Stimulated activated CD8-positive, alpha-beta memory T cell treated with anti-CD3 and anti-CD28 coated beads, Interleukin-15, amount 100 ng/mL, for 1 hour (primary cell): Measurements from ENCODE around the gene ZNF398.

ENCODE experiments used
- DNase-seq: peaks from one replicate; pipeline ENCODE4 v3.0.0-alpha.2; 2020; ENCODE audit warnings: low read depth

Gene ZNF398

DNA sequence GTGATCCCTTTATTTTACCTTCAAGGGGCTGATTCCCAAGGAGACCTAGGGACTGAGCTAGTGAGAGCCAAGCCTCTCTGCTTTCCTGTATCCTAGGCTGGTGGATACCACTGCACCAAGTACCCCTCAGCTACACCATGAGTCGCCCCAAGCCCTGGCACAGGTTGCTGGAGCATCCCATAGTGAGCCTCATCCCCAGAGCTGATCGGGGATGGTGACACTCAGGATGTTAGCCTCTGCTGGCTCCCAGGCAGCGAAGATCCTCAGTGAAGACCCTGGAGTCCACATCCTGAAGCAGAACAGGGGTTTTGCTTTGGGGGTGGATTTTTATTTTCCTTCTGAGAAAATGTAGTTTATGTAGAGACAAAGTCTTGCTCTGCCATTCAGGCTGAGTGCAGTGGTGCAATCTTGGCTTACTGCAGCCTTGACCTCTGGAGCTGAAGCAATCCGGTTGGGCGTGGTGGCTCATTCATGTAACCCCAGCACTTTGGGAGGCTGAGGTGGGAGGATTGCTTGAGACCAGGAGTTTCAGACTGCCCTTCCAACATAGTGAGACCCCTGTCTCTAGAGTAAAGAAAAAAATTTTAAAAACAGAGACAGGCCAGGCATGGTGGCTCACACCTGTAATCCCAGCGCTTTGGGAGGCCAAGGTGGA lies 79.7 kb downstream of the ZNF398 start:
- DNase-seq: no peak

DNA sequence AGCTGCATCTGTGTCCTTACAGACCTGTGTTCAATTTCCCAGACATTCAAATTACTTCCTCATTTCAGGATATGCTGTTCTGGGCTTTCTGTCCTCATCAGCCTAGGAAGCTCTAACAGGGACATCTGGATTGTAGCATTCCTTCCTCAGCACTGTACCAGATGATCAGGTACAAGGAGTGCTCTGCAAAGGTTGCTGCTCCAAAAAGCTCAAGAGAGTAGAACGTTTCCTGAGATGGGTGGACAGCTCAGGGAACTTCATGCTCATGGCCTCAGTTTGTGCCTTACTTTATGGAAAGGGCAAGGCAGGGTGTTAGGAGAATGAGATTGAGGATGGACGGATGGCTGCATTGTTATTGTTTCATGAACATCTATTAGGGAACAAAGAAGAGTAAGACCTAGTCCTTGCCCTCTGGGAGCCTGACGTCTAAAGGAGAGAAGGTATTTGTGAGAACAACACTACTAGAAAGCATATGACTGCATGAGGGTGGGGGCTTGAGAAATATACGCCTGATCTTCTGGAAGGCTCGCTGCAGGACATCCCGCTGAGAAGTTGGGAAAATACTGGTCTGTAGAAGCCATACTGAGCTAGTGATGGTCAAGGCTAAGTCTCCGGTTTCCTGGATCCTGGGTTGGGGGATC lies 81.7 kb downstream of the ZNF398 start:
- no peak for DNase-seq

DNA sequence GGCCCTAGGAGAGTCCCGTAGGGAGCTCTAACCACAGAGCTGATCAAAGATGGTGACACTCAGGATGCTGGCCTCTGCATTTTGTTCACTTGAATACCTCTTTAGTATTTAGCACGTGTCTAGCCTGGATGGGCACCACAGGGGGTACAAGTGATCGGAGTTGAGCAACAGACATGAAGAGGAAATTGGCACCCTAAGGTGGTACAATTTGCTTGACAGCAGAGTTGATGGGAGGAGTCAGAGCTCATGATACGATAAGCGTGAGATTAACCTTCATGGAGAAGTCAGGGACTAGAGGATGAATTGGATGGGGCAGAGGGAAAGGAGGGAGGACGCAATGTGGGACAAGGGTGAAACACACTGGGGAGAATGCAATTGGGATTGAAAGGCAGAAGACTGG lies 82.3 kb downstream of the ZNF398 start:
- no peak for DNase-seq

DNA sequence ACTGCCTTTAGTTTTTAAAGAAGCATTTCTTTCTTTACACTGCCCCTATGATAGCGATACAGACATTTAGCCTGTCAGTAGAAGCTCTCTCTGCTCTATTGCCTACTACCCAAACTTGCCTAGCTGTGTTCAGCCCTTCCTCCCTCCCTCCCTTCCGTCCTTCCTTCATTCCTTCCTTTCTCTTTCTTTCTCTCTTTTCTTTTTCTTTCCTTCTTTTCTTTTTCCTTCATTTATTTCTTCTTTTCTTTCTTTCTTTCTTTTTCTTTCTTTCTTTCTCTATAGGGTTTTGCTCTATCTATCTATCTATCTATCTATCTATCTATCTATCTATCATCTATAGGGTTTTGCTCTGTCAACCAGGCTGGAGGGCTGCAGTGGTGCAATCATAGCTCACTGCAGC lies 85.1 kb downstream of the ZNF398 start:
- no peak for DNase-seq
